Endothelial cell (in vitro differentiated cells): ENCODE results near the gene CACUL1. TPM values are rescaled to one million over a fixed set of nuclear protein-coding genes. Genes with fewer than 3 reads are reported as not detected.

ENCODE experiments used
- DNase-seq: peaks from one replicate; pipeline ENCODE4 v3.0.0; 2021; ENCODE audit warnings: low spot score
- H3K27ac Mint-ChIP-seq: one replicate; pipeline ENCODE4 v1.8.0; 2021; ENCODE audit warnings: mixed read lengths, inconsistent platforms; ENCODE audit not compliant: unreplicated experiment
- H3K27me3 Mint-ChIP-seq: one replicate; pipeline ENCODE4 v1.8.0; 2021; ENCODE audit warnings: mild to moderate bottlenecking, moderate library complexity, mixed read lengths, inconsistent platforms; ENCODE audit not compliant: unreplicated experiment
- H3K36me3 Mint-ChIP-seq: one replicate; pipeline ENCODE4 v1.8.0; 2021; ENCODE audit warnings: mild to moderate bottlenecking, low read depth, mixed read lengths, inconsistent platforms; ENCODE audit not compliant: unreplicated experiment
- H3K4me1 Mint-ChIP-seq: one replicate; pipeline ENCODE4 v1.8.0; 2021; ENCODE audit warnings: mild to moderate bottlenecking, mixed read lengths, inconsistent platforms; ENCODE audit not compliant: unreplicated experiment
- H3K4me3 Mint-ChIP-seq: one replicate; pipeline ENCODE4 v1.8.0; 2021; ENCODE audit warnings: mild to moderate bottlenecking, mixed read lengths, inconsistent platforms; ENCODE audit not compliant: unreplicated experiment
- H3K9me3 Mint-ChIP-seq: one replicate; pipeline ENCODE4 v1.8.0; 2021; ENCODE audit warnings: mixed read lengths, inconsistent platforms; ENCODE audit not compliant: unreplicated experiment
- CTCF ChIP-seq: fragments of 200-600 bp; sonication (generic); IDR thresholded peaks from one replicate; pipeline ENCODE4 v1.5.0; 2021; ENCODE audit warnings: antibody characterized with exemption; ENCODE audit not compliant: unreplicated experiment
- total RNA-seq: library from RNA; stranded (reverse); fragmentation: NEBNext Ultra II Directional; extraction: Animal tissue kit (Norgen Biotek cat#: 25700); gene quantifications from one replicate; pipeline ENCODE4 v1.2.1, GENCODE V29; 2021; ENCODE audit not compliant: unreplicated experiment

Gene CACUL1
- total RNA-seq, 1 donor from 2014 or later = 59.0 TPM

- Mint-ChIP-seq H3K4me1 (no peaks in the 10 kb centered on the region), H3K36me3 (peaks cover 8% of the 10 kb centered on the region), H3K9me3 (no peaks in the 10 kb centered on the region), H3K27me3 (no peaks in the 10 kb centered on the region), H3K27ac (no peak overlapping the region), H3K4me3 (no peak overlapping the region)
- no peak for DNase-seq
- no peak for TF ChIP-seq CTCF
Measured at GRCh38 chr10:118670472-118671124, 84.2 kb downstream of the CACUL1 start.

GRCh38 chr10:118669835-118670234 lies 84.9 kb downstream of the CACUL1 start:
- Mint-ChIP-seq H3K9me3 (no peaks in the 10 kb centered on the region), H3K27me3 (no peaks in the 10 kb centered on the region), H3K36me3 (peaks cover 8% of the 10 kb centered on the region), H3K27ac (no peak overlapping the region), H3K4me3 (no peak overlapping the region), H3K4me1 (no peaks in the 10 kb centered on the region)
- no peak for TF ChIP-seq CTCF
- DNase-seq = no peak

- H3K27me3 Mint-ChIP-seq = no peaks in the 10 kb centered on the region
- H3K4me3 Mint-ChIP-seq = no peak overlapping the region
- H3K9me3 Mint-ChIP-seq = no peaks in the 10 kb centered on the region
- no peak overlapping the region for H3K27ac Mint-ChIP-seq
- DNase-seq = no peak
- no peak for TF ChIP-seq CTCF
- H3K36me3 Mint-ChIP-seq = peaks cover 7% of the 10 kb centered on the region
- H3K4me1 Mint-ChIP-seq = no peaks in the 10 kb centered on the region
Measured at GRCh38 chr10:118669020-118669791, 85.6 kb downstream of the CACUL1 start.

GRCh38 chr10:118668228-118668952 lies 86.4 kb downstream of the CACUL1 start:
- Mint-ChIP-seq H3K9me3 (no peaks in the 10 kb centered on the region), H3K4me1 (no peaks in the 10 kb centered on the region), H3K27me3 (no peaks in the 10 kb centered on the region), H3K27ac (no peak overlapping the region), H3K4me3 (no peak overlapping the region), H3K36me3 (peaks cover 2% of the 10 kb centered on the region)
- no peak for TF ChIP-seq CTCF
- DNase-seq = no peak
